DOHH2 (cell line): Measurements from ENCODE around the gene TDP1.

ENCODE experiments used
- H3F3A ChIP-seq: fragments of 200-600 bp; sonication (generic), shearing (Covaris generic); 2 replicates; pipeline ENCODE4 v1.6.0; 2016; ENCODE audit warnings: antibody characterized with exemption, mild to moderate bottlenecking; ENCODE audit not compliant: control insufficient read depth, insufficient read depth
- H3K27ac ChIP-seq: fragments of 200-600 bp; sonication (generic); 2 replicates; pipeline ENCODE4 v1.5.1; 2014; ENCODE audit warnings: low read depth, mild to moderate bottlenecking, low read length, moderate library complexity
- H3K27me3 ChIP-seq: fragments of 200-600 bp; sonication (generic); 2 replicates; pipeline ENCODE4 v1.6.1; 2014; ENCODE audit warnings: mild to moderate bottlenecking, low read length, mixed read lengths; ENCODE audit not compliant: control insufficient read depth
- H3K36me3 ChIP-seq: fragments of 200-600 bp; sonication (generic); 2 replicates; pipeline ENCODE4 v1.6.1; 2014; ENCODE audit warnings: mild to moderate bottlenecking, low read length, moderate library complexity, mixed read lengths; ENCODE audit not compliant: control insufficient read depth
- H3K4me1 ChIP-seq: fragments of 200-600 bp; sonication (generic); 2 replicates; pipeline ENCODE4 v1.6.1; 2014; ENCODE audit warnings: mild to moderate bottlenecking, low read length, mixed read lengths; ENCODE audit not compliant: control insufficient read depth
- H3K4me2 ChIP-seq: fragments of 200-600 bp; sonication (generic); 2 replicates; pipeline ENCODE4 v1.6.0; 2014; ENCODE audit warnings: mild to moderate bottlenecking, low read length, moderate library complexity
- H3K4me3 ChIP-seq: fragments of 200-600 bp; sonication (generic); 2 replicates; pipeline ENCODE4 v1.5.1; 2014; ENCODE audit warnings: mild to moderate bottlenecking, low read length, mixed read lengths
- H3K79me2 ChIP-seq: fragments of 200-600 bp; sonication (generic); 2 replicates; pipeline ENCODE4 v1.6.1; 2014; ENCODE audit warnings: mild to moderate bottlenecking, low read length, mixed read lengths; ENCODE audit not compliant: control insufficient read depth
- H3K9me2 ChIP-seq: fragments of 200-600 bp; sonication (generic); replicated peaks from 2 replicates; pipeline ENCODE4 v1.6.1; 2014; ENCODE audit warnings: mild to moderate bottlenecking, low read length, mixed read lengths; ENCODE audit not compliant: control insufficient read depth
- H3K9me3 ChIP-seq: fragments of 200-600 bp; sonication (generic); 2 replicates; pipeline ENCODE4 v1.6.1; 2014; ENCODE audit warnings: antibody characterized with exemption, low read length, mixed read lengths; ENCODE audit not compliant: control insufficient read depth, insufficient read depth
- H4K20me1 ChIP-seq: fragments of 200-600 bp; sonication (generic); 2 replicates; pipeline ENCODE4 v1.6.0; 2014; ENCODE audit warnings: low read depth, mild to moderate bottlenecking, antibody characterized with exemption, low read length, moderate library complexity; ENCODE audit not compliant: control insufficient read depth, insufficient read depth
- EZH2phosphoT487 ChIP-seq: fragments of 200-600 bp; sonication (generic); IDR thresholded peaks from 2 replicates; pipeline ENCODE4 v1.6.1; 2017; ENCODE audit warnings: borderline replicate concordance, mild to moderate bottlenecking, antibody characterized with exemption, low read length, moderate library complexity, mixed read lengths
- TF ChIP-seq, protein P1 (sequence below): fragments of 200-600 bp; sonication (generic); IDR thresholded peaks from one replicate; pipeline ENCODE4 v1.5.1; 2014; ENCODE audit warnings: antibody characterized with exemption, mild to moderate bottlenecking, low read depth, low read length; ENCODE audit not compliant: poor library complexity, severe bottlenecking

The TDP1 gene

DNA sequence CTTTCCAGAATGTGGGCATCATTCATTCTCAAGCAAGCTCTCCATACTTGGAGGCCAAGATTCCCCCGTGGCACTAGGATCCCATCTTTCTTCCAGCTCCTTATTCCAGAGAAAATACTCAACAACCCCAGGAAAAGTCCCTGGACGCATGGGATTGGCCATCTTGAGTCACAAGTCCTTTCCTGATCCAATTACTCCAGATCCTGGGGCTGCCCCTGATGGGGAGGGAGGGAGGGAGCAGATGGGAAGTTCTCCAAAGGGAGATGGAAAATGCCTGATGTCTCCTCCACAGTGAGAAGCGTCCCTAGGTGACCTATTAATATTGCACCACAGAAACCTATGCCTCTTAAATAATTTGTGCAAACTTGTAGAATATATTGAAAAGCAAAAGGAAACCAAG lies 93.7 kb downstream of the TDP1 start:
- H3K27me3 ChIP-seq, result peaks cover 18% of the 10 kb centered on the region
- H3K27ac ChIP-seq, result no peak overlapping the region
- TF ChIP-seq EZH2phosphoT487, result no peak
- TF ChIP-seq, protein P1, sequence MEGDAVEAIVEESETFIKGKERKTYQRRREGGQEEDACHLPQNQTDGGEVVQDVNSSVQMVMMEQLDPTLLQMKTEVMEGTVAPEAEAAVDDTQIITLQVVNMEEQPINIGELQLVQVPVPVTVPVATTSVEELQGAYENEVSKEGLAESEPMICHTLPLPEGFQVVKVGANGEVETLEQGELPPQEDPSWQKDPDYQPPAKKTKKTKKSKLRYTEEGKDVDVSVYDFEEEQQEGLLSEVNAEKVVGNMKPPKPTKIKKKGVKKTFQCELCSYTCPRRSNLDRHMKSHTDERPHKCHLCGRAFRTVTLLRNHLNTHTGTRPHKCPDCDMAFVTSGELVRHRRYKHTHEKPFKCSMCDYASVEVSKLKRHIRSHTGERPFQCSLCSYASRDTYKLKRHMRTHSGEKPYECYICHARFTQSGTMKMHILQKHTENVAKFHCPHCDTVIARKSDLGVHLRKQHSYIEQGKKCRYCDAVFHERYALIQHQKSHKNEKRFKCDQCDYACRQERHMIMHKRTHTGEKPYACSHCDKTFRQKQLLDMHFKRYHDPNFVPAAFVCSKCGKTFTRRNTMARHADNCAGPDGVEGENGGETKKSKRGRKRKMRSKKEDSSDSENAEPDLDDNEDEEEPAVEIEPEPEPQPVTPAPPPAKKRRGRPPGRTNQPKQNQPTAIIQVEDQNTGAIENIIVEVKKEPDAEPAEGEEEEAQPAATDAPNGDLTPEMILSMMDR, result no peak
- H3K79me2 ChIP-seq, result no peaks in the 10 kb centered on the region
- no peak overlapping the region for H3K4me3 ChIP-seq
- no peaks in the 10 kb centered on the region for H3K4me1 ChIP-seq
- no peaks in the 10 kb centered on the region for H3K9me2 ChIP-seq
- H3K36me3 ChIP-seq, result 0 out of 2 replicates have a peak, but pooled peaks cover 2% of the 10 kb centered on the region
- H3K4me2 ChIP-seq, result no peak overlapping the region
- H3F3A ChIP-seq, result no peaks in the 10 kb centered on the region
- H3K9me3 ChIP-seq, result no peaks in the 10 kb centered on the region
- no peaks in the 10 kb centered on the region for H4K20me1 ChIP-seq

GRCh38 chr14:90050271-90050670 lies 94.5 kb downstream of the TDP1 start:
- Histone ChIP-seq H3K9me3 (no peaks in the 10 kb centered on the region), H3K4me3 (no peak overlapping the region), H3K27ac (no peak overlapping the region), H3F3A (no peaks in the 10 kb centered on the region), H3K4me1 (no peaks in the 10 kb centered on the region), H3K4me2 (no peak overlapping the region), H3K27me3 (peaks cover 23% of the 10 kb centered on the region), H4K20me1 (no peaks in the 10 kb centered on the region), H3K9me2 (no peaks in the 10 kb centered on the region), H3K79me2 (no peaks in the 10 kb centered on the region), H3K36me3 (no peaks in the 10 kb centered on the region)
- TF ChIP-seq, protein P1, result no peak
- TF ChIP-seq EZH2phosphoT487, result no peak

DNA sequence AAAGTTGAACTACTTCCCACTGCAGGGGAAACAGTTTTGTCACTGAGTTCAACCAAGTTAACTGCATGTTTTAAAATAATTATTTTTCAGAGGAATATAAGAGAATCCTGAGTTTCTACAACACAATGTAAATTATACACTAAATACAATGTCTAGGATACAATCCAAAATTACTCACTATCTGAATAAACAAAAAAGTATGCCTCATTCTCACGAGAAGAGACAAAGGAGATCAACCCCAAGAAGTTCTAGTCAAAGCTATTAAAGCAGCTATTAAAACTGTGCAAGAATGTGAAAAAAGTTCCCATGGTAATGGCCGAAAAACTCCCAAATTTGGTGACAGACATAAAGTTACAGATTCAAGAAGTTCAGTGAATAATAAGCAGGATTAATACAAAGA lies 97.3 kb downstream of the TDP1 start:
- H3K4me1 ChIP-seq, result no peaks in the 10 kb centered on the region
- H3K36me3 ChIP-seq, result no peaks in the 10 kb centered on the region
- no peak overlapping the region for H3K4me3 ChIP-seq
- H3F3A ChIP-seq, result no peaks in the 10 kb centered on the region
- TF ChIP-seq, protein P1, result no peak
- TF ChIP-seq EZH2phosphoT487, result no peak
- no peaks in the 10 kb centered on the region for H4K20me1 ChIP-seq
- no peaks in the 10 kb centered on the region for H3K79me2 ChIP-seq
- no peak overlapping the region for H3K4me2 ChIP-seq
- H3K9me3 ChIP-seq, result no peaks in the 10 kb centered on the region
- no peak overlapping the region for H3K27ac ChIP-seq
- H3K9me2 ChIP-seq, result no peaks in the 10 kb centered on the region
- H3K27me3 ChIP-seq, result peaks cover 34% of the 10 kb centered on the region
